GF-D8 (cell line): ENCODE measurements around the gene HIRA.
"Not testable (repeated sequence)": the region's sequence is repeated elsewhere in the genome, so short reads cannot be mapped to it uniquely, and the experiment has no call there.

Experiments used
- DNase-seq: peaks from one replicate; lab custom pipeline; 2025; lab: John Stamatoyannopoulos, UW

The HIRA gene

GRCh38 chr22:19383292-19383691 lies 48.2 kb downstream of the HIRA start:
- DNase-seq: no peak

- no peak for DNase-seq
These were observed 49.3 kb downstream of the HIRA start for GRCh38 chr22:19382240-19382639.

GRCh38 chr22:19378344-19378674 lies 53.2 kb downstream of the HIRA start:
- DNase-seq: no peak

- no peak for DNase-seq
These were observed 53.8 kb downstream of the HIRA start for GRCh38 chr22:19377565-19378343.

- no peak for DNase-seq
These were observed 54.6 kb downstream of the HIRA start for GRCh38 chr22:19376971-19377370.

- DNase-seq: no peak
These were observed 55.3 kb downstream of the HIRA start for GRCh38 chr22:19376247-19376646.

- DNase-seq: no peak
These were observed 56.1 kb downstream of the HIRA start for GRCh38 chr22:19375435-19375834.

- no peak for DNase-seq
These were observed 57.1 kb downstream of the HIRA start for GRCh38 chr22:19374410-19374809.

GRCh38 chr22:19373450-19373849 lies 58.1 kb downstream of the HIRA start:
- DNase-seq: no peak

- no peak for DNase-seq
These were observed 59.6 kb downstream of the HIRA start for GRCh38 chr22:19371893-19372292.

- no peak for DNase-seq
These were observed 62.7 kb downstream of the HIRA start for GRCh38 chr22:19368876-19369275.

GRCh38 chr22:19367763-19368367 lies 63.7 kb downstream of the HIRA start:
- DNase-seq: no peak

- not testable (repeated sequence) for DNase-seq
These were observed 68.0 kb downstream of the HIRA start for GRCh38 chr22:19363541-19363940.

GRCh38 chr22:19361501-19362103 lies 69.9 kb downstream of the HIRA start:
- peak; percentile 45 for DNase-seq

- DNase-seq: no peak
These were observed 70.7 kb downstream of the HIRA start for GRCh38 chr22:19360862-19361261.

GRCh38 chr22:19360300-19360792 lies 71.2 kb downstream of the HIRA start:
- DNase-seq: no peak

- DNase-seq: no peak
These were observed 71.8 kb downstream of the HIRA start for GRCh38 chr22:19359554-19360299.

- no peak for DNase-seq
These were observed 72.6 kb downstream of the HIRA start for GRCh38 chr22:19358703-19359553.

- no peak for DNase-seq
These were observed 73.3 kb downstream of the HIRA start for GRCh38 chr22:19358195-19358594.

- no peak for DNase-seq
These were observed 74.0 kb downstream of the HIRA start for GRCh38 chr22:19357270-19358105.
